Measurements from ENCODE around the gene TMED4. TPM values are rescaled to one million over a fixed set of nuclear protein-coding genes. Genes with fewer than 3 reads are reported as not detected.

Gene TMED4
- total RNA-seq, 4 donors from 2014 or later: 85.8 to 162 (median 101) TPM

GRCh38 chr7:44538093-44538797, 43.8 kb downstream of the TMED4 start:
- intact Hi-C loops (cut with DNase I; ENCODE audit: low total_unique reads) (no loop called here), in situ Hi-C loops (cut with MboI; ENCODE audit: low sequenced_read_pairs in 4 of 4) (no loop called here)
- H3K4me1 ChIP-seq: no peaks in the 10 kb centered on the region
- H3K4me3 ChIP-seq: no peak overlapping the region
- no peak for DNase-seq
- H3K27me3 ChIP-seq: no peaks in the 10 kb centered on the region
- no peak for TF ChIP-seq POLR2A (IDR thresholded peaks at IDR 0.05)
- TF ChIP-seq CTCF (IDR thresholded peaks at IDR 0.05 in 4 of 5, conservative IDR thresholded peaks at IDR 0.05 in 1 of 5): no peak
- H3K27ac ChIP-seq: no peak overlapping the region
- no peaks in the 10 kb centered on the region for H3K36me3 ChIP-seq
- H3K9me3 ChIP-seq: no peaks in the 10 kb centered on the region
- no peak for ATAC-seq

GRCh38 chr7:44537442-44537841, 44.6 kb downstream of the TMED4 start:
- H3K9me3 ChIP-seq: no peaks in the 10 kb centered on the region
- intact Hi-C loops (cut with DNase I; ENCODE audit: low total_unique reads) (no loop called here), in situ Hi-C loops (cut with MboI; ENCODE audit: low sequenced_read_pairs in 4 of 4) (no loop called here)
- H3K27ac ChIP-seq: no peak overlapping the region
- no peak for ATAC-seq
- no peaks in the 10 kb centered on the region for H3K27me3 ChIP-seq
- H3K36me3 ChIP-seq: no peaks in the 10 kb centered on the region
- no peaks in the 10 kb centered on the region for H3K4me1 ChIP-seq
- DNase-seq: no peak
- TF ChIP-seq CTCF (IDR thresholded peaks at IDR 0.05 in 4 of 5, conservative IDR thresholded peaks at IDR 0.05 in 1 of 5): no peak
- no peak for TF ChIP-seq POLR2A (IDR thresholded peaks at IDR 0.05)
- no peak overlapping the region for H3K4me3 ChIP-seq

GRCh38 chr7:44536090-44536489, 45.9 kb downstream of the TMED4 start:
- H3K4me3 ChIP-seq: no peak overlapping the region
- TF ChIP-seq POLR2A (IDR thresholded peaks at IDR 0.05) (no peak), CTCF (IDR thresholded peaks at IDR 0.05 in 4 of 5, conservative IDR thresholded peaks at IDR 0.05 in 1 of 5) (no peak)
- in situ Hi-C loops (cut with MboI; ENCODE audit: low sequenced_read_pairs in 4 of 4) (no loop called here), intact Hi-C loops (cut with DNase I; ENCODE audit: low total_unique reads) (no loop called here)
- H3K4me1 ChIP-seq: no peaks in the 10 kb centered on the region
- no peaks in the 10 kb centered on the region for H3K9me3 ChIP-seq
- DNase-seq (no peak), ATAC-seq (no peak)
- no peak overlapping the region for H3K27ac ChIP-seq
- H3K27me3 ChIP-seq: no peaks in the 10 kb centered on the region
- H3K36me3 ChIP-seq: no peaks in the 10 kb centered on the region

GRCh38 chr7:44535348-44536064, 46.5 kb downstream of the TMED4 start:
- DNase-seq: no peak

More at GRCh38 chr7:44535348-44536064, 46.5 kb downstream of the TMED4 start:
- ATAC-seq: no peak
- H3K9me3 ChIP-seq: no peaks in the 10 kb centered on the region
- no peaks in the 10 kb centered on the region for H3K27me3 ChIP-seq
- no peak overlapping the region for H3K27ac ChIP-seq
- H3K4me3 ChIP-seq: no peak overlapping the region
- in situ Hi-C loops (cut with MboI; ENCODE audit: low sequenced_read_pairs in 4 of 4) (no loop called here), intact Hi-C loops (cut with DNase I; ENCODE audit: low total_unique reads) (no loop called here)
- H3K36me3 ChIP-seq: no peaks in the 10 kb centered on the region
- TF ChIP-seq POLR2A (IDR thresholded peaks at IDR 0.05) (no peak), CTCF (IDR thresholded peaks at IDR 0.05 in 4 of 5, conservative IDR thresholded peaks at IDR 0.05 in 1 of 5) (no peak)
- no peaks in the 10 kb centered on the region for H3K4me1 ChIP-seq

All from gastrocnemius medialis (tissue), 4 donors.